ENCODE measurements around the gene ELAVL2.

ELAVL2 gene

GRCh38 chr9:23766613-23767012, 59.4 kb downstream of the ELAVL2 start:
- Mint-ChIP-seq H3K9me3 (peaks cover 17% of the 10 kb centered on the region), H3K4me3 (no peak overlapping the region), H3K27me3 (no peaks in the 10 kb centered on the region), H3K36me3 (ENCODE audit: low read depth) (no peaks in the 10 kb centered on the region), H3K27ac (no peak overlapping the region), H3K4me1 (ENCODE audit: low read depth) (no peaks in the 10 kb centered on the region)
- DNase-seq: no peak

- Mint-ChIP-seq H3K27me3 (no peaks in the 10 kb centered on the region), H3K4me3 (no peak overlapping the region), H3K9me3 (peaks cover 13% of the 10 kb centered on the region), H3K27ac (no peak overlapping the region), H3K4me1 (ENCODE audit: low read depth) (no peaks in the 10 kb centered on the region), H3K36me3 (ENCODE audit: low read depth) (no peaks in the 10 kb centered on the region)
- no peak for DNase-seq
These were observed 60.5 kb downstream of the ELAVL2 start for GRCh38 chr9:23765561-23765960.

- Mint-ChIP-seq H3K36me3 (ENCODE audit: low read depth) (no peaks in the 10 kb centered on the region), H3K9me3 (peaks cover 13% of the 10 kb centered on the region), H3K27ac (no peak overlapping the region), H3K27me3 (no peaks in the 10 kb centered on the region), H3K4me1 (ENCODE audit: low read depth) (no peaks in the 10 kb centered on the region), H3K4me3 (no peak overlapping the region)
- no peak for DNase-seq
These were observed 61.8 kb downstream of the ELAVL2 start for GRCh38 chr9:23764219-23764618.

DNA sequence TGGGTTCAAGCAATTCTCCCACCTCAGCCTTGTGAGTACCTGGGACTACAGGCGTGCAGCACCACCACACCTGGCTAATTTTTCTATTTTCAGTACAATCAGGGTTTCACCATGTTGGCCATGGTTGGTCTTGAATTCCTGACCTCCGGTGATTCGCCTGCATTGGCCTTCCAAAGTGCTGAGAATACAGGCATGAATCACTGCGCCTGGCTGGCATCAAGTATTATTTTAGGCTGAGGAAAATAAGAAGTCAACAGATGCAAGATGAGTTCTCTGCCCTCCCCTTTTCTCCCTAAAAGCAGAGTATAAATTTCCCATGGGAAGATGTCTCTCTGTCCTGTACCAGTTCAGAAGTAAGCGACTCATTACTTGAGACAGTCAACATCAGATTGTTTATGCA, 71.5 kb downstream of the ELAVL2 start:
- Mint-ChIP-seq H3K36me3 (ENCODE audit: low read depth) (no peaks in the 10 kb centered on the region), H3K9me3 (peaks cover 7% of the 10 kb centered on the region), H3K27ac (no peak overlapping the region), H3K27me3 (no peaks in the 10 kb centered on the region), H3K4me1 (ENCODE audit: low read depth) (no peaks in the 10 kb centered on the region), H3K4me3 (no peak overlapping the region)
- DNase-seq: no peak

GRCh38 chr9:23752859-23753258, 73.2 kb downstream of the ELAVL2 start:
- no peak for DNase-seq
- H3K9me3 Mint-ChIP-seq: peaks cover 13% of the 10 kb centered on the region
- H3K36me3 Mint-ChIP-seq (ENCODE audit: low read depth): no peaks in the 10 kb centered on the region
- H3K27ac Mint-ChIP-seq: no peak overlapping the region
- H3K27me3 Mint-ChIP-seq: no peaks in the 10 kb centered on the region
- H3K4me1 Mint-ChIP-seq (ENCODE audit: low read depth): no peaks in the 10 kb centered on the region
- no peak overlapping the region for H3K4me3 Mint-ChIP-seq

DNA sequence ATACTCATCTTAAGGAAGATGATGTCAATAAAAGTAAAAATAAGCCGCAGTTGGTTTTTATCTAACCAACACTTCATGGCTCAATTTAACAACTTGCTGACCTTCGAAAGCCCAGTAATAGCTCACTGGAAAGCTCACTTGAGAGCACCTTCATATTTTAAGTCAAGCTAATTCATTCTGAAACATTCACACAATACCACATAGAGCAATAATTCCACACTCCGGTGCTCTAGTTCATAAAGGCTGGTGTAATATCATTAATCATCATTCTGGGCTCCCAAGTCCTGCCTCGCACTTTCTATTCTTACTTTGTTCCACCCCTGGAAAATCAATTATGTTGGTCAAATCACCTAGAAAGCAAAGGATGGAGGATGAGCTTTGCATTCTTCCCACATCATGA, 74.4 kb downstream of the ELAVL2 start:
- Mint-ChIP-seq H3K4me3 (no peak overlapping the region), H3K36me3 (ENCODE audit: low read depth) (no peaks in the 10 kb centered on the region)

GRCh38 chr9:23750808-23751207, 75.2 kb downstream of the ELAVL2 start:
- H3K4me1 Mint-ChIP-seq (ENCODE audit: low read depth): no peaks in the 10 kb centered on the region
- H3K9me3 Mint-ChIP-seq: peaks cover 14% of the 10 kb centered on the region
- no peak for DNase-seq
- no peaks in the 10 kb centered on the region for H3K27me3 Mint-ChIP-seq
- no peaks in the 10 kb centered on the region for H3K36me3 Mint-ChIP-seq (ENCODE audit: low read depth)
- H3K27ac Mint-ChIP-seq: no peak overlapping the region
- H3K4me3 Mint-ChIP-seq: no peak overlapping the region

More for the DNA sequence above, 74.4 kb downstream of the ELAVL2 start:
- Mint-ChIP-seq H3K4me1 (ENCODE audit: low read depth) (no peaks in the 10 kb centered on the region), H3K27me3 (no peaks in the 10 kb centered on the region), H3K27ac (no peak overlapping the region), H3K9me3 (peaks cover 13% of the 10 kb centered on the region)
- DNase-seq: no peak

DNA sequence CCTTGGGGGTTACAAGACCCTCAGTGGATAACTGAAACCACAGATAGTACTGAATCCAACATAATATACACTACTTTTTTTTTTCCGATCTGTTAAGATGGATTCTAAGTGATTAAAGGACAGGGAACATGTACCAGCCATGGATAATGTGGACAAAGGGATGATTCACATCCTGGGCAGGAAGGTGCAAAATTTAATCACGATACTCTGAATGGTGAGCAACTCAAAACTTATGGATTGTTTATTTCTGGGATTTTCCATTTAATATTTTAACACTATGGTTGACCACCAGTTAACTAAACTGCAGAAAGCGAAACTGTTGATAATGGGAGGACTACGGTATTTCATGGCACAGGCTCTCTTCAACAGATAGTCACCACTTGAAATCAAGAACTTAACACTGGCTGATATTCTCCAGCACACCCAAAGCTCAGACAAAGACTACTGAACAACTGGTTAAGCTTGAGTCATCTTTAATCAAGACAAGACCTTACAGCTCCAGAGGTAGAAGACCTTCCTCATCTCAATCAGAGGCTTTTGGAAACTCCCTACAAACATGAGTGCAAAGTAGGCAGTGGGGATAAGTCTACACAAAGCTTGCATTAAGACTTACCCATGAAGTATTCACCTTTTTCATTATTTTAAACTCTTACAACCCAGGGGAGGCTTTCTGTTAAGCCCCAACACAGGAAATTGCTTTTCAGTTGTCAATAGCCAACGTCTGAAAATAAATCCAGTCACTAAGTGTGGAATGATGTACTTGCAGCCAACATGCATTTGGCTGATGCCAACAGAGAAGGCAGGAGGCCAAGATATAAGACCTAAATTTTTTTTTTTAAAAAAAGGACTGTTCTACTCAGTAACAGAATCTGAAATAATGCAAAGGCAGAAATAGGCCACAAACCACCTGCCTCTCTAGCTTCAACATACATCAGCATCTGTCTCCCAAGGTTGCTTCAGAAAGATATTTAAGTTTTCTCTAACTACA, 78.7 kb downstream of the ELAVL2 start:
- no peaks in the 10 kb centered on the region for H3K36me3 Mint-ChIP-seq (ENCODE audit: low read depth)
- DNase-seq: no peak

DNA sequence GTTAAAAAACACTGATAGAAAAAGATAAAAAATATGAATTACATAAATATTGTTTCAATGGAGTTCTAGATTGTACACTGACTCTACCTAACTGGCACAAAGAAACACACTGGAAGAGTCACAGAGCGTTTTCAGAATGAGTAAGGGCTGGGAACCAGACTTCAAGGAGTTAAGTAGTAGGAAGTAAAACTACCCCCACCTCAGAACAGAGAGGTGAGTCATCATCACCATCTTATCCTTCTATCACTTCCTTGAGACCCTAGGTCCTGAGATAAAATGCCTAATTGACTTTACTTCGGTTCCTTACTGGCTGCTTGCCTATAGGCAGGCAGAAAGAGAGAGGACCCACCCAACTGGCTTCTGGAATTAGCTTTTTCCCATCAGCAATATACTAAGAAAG, 79.7 kb downstream of the ELAVL2 start:
- Mint-ChIP-seq H3K4me3 (no peak overlapping the region), H3K9me3 (peaks cover 11% of the 10 kb centered on the region), H3K27ac (no peak overlapping the region), H3K36me3 (ENCODE audit: low read depth) (no peaks in the 10 kb centered on the region), H3K4me1 (ENCODE audit: low read depth) (no peaks in the 10 kb centered on the region), H3K27me3 (no peaks in the 10 kb centered on the region)
- no peak for DNase-seq

More for the DNA sequence above, 78.7 kb downstream of the ELAVL2 start:
- peaks cover 14% of the 10 kb centered on the region for H3K9me3 Mint-ChIP-seq
- no peaks in the 10 kb centered on the region for H3K27me3 Mint-ChIP-seq
- H3K4me1 Mint-ChIP-seq (ENCODE audit: low read depth): no peaks in the 10 kb centered on the region
- no peak overlapping the region for H3K4me3 Mint-ChIP-seq
- no peak overlapping the region for H3K27ac Mint-ChIP-seq

DNA sequence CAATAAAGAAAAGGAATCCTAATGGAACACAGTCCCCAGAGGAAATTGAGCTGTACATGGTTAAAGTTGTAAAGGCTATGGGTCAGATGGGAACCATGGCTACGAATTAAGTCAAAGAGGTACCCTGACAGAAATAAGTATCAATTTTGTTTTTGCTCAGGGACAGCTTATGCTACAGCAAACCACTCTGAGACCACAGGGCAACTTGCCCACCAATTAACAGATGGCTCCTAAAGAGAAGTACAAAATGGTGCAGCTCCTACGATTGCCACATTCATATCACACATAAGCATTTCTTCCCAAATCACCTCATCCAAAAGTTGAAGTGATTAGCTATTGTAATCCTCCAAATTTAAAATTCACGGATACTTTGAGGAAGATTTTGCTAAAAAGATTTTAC, 83.0 kb downstream of the ELAVL2 start:
- Mint-ChIP-seq H3K9me3 (peaks cover 11% of the 10 kb centered on the region), H3K4me1 (ENCODE audit: low read depth) (no peaks in the 10 kb centered on the region), H3K4me3 (no peak overlapping the region), H3K27me3 (no peaks in the 10 kb centered on the region), H3K36me3 (ENCODE audit: low read depth) (no peaks in the 10 kb centered on the region), H3K27ac (no peak overlapping the region)
- no peak for DNase-seq

DNA sequence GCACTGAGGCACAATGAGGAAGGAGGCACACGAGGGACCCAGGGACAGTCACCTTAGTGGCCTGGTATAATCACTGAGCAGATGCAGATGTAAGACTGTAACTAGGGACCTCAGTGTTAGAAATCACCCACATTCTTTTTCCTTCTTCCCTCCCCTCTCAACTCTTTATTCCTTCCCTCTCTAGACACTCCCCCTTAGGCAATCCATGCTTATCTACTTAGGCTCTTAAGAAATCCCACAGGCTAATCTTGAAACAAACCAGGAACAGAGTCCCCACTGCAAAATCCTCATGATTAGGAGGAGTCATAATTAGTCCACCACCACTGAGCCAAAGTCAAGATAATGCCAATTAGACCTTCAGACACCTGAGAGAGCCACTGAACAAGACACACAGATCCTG, 84.7 kb downstream of the ELAVL2 start:
- Mint-ChIP-seq H3K4me3 (no peak overlapping the region), H3K27me3 (no peaks in the 10 kb centered on the region), H3K27ac (no peak overlapping the region), H3K9me3 (peaks cover 10% of the 10 kb centered on the region), H3K36me3 (ENCODE audit: low read depth) (no peaks in the 10 kb centered on the region), H3K4me1 (ENCODE audit: low read depth) (no peaks in the 10 kb centered on the region)
- no peak for DNase-seq

DNA sequence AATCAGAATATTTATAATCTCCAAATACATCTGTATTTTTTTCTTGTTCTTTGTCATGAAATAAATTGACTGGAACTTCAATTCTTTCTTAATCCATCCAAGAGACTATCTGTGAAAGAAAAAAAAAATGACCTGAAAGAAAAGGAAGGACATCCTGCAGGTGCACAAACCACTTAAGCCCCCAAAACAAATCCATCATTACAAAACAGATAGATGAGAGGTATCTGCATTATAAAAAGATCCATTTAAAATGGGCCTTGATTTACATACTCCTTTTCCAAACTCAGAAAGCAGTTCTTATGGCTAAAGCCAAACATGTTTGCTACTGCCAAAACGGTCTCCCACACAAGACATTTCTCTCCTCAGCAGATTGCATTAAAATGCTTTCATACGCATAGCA, 85.5 kb downstream of the ELAVL2 start:
- Mint-ChIP-seq H3K27ac (no peak overlapping the region), H3K36me3 (ENCODE audit: low read depth) (no peaks in the 10 kb centered on the region), H3K27me3 (no peaks in the 10 kb centered on the region), H3K4me3 (no peak overlapping the region), H3K4me1 (ENCODE audit: low read depth) (no peaks in the 10 kb centered on the region), H3K9me3 (peaks cover 8% of the 10 kb centered on the region)
- no peak for DNase-seq

GRCh38 chr9:23739753-23740152, 86.3 kb downstream of the ELAVL2 start:
- Mint-ChIP-seq H3K4me3 (no peak overlapping the region), H3K27me3 (no peaks in the 10 kb centered on the region), H3K4me1 (ENCODE audit: low read depth) (no peaks in the 10 kb centered on the region), H3K27ac (no peak overlapping the region), H3K36me3 (ENCODE audit: low read depth) (no peaks in the 10 kb centered on the region), H3K9me3 (peaks cover 8% of the 10 kb centered on the region)
- no peak for DNase-seq

- H3K27ac Mint-ChIP-seq: no peak overlapping the region
- no peak for DNase-seq
- peaks cover 8% of the 10 kb centered on the region for H3K9me3 Mint-ChIP-seq
- H3K4me3 Mint-ChIP-seq: no peak overlapping the region
- no peaks in the 10 kb centered on the region for H3K27me3 Mint-ChIP-seq
- H3K36me3 Mint-ChIP-seq (ENCODE audit: low read depth): no peaks in the 10 kb centered on the region
- no peaks in the 10 kb centered on the region for H3K4me1 Mint-ChIP-seq (ENCODE audit: low read depth)
These were observed 89.7 kb downstream of the ELAVL2 start for GRCh38 chr9:23736293-23736692.

DNA sequence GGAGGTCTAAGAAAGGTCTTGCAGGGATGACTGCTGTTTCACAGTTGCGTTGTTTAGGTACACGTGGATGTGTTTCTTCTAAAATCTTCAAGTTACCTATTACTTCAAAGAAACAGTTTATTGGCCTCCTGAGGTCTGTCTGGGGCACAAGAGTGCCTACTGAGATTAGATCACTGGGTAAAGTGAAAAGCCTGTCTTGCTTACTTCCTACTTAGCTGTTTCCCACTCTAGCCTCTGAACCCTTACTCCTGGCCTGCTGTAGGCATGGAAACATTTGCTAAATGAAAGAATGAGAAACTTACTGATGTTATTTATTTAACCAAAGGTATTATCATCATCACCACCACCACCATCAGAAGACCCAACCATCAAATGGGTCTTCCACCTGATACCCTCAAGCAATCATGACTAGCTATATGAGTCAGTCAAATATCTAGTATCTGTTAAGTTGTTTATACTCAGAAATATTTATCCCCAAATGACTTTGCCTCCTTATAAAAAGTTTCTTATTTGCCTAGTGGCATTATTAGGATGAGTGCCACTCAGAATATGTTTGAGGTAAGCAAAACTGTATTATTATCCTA, 92.5 kb downstream of the ELAVL2 start:
- no peaks in the 10 kb centered on the region for H3K27me3 Mint-ChIP-seq
- no peak for DNase-seq
- H3K27ac Mint-ChIP-seq: no peak overlapping the region
- H3K36me3 Mint-ChIP-seq (ENCODE audit: low read depth): no peaks in the 10 kb centered on the region
- no peak overlapping the region for H3K4me3 Mint-ChIP-seq
- peaks cover 3% of the 10 kb centered on the region for H3K9me3 Mint-ChIP-seq
- no peaks in the 10 kb centered on the region for H3K4me1 Mint-ChIP-seq (ENCODE audit: low read depth)
